Measurements from ENCODE around the gene SCARF2.
A peak's percentile ranks its signal among the peaks of the same experiment; 100 is the strongest.

Gene SCARF2

DNA sequence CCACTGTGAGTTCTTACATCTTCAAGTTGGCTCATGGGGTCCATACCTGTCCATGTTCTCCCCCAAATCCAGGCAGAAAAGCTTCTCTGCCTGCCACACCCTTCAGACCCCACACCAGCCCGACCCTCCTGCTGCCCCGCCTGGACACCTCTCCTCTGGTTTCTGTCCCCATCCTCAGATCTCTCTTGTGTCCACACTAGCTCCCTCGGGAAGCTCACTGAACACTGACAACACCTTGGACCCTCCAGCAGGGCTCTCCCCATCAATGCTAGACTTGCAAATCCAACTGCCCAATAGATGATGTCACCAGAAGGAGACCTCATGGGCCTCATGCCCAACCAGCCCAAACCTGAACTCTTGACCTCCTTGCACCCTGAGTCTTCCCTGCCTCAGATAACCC, 2.9 kb downstream of the SCARF2 start:
- peaks cover 43% of the 10 kb centered on the region for H3K27me3 Mint-ChIP-seq (ENCODE audit: low read depth)
- H3K27ac Mint-ChIP-seq: peak overlapping the region in 1 of 3 experiments; percentile 61
- H3K9me3 Mint-ChIP-seq: no peaks in the 10 kb centered on the region
- TF ChIP-seq, protein P1, sequence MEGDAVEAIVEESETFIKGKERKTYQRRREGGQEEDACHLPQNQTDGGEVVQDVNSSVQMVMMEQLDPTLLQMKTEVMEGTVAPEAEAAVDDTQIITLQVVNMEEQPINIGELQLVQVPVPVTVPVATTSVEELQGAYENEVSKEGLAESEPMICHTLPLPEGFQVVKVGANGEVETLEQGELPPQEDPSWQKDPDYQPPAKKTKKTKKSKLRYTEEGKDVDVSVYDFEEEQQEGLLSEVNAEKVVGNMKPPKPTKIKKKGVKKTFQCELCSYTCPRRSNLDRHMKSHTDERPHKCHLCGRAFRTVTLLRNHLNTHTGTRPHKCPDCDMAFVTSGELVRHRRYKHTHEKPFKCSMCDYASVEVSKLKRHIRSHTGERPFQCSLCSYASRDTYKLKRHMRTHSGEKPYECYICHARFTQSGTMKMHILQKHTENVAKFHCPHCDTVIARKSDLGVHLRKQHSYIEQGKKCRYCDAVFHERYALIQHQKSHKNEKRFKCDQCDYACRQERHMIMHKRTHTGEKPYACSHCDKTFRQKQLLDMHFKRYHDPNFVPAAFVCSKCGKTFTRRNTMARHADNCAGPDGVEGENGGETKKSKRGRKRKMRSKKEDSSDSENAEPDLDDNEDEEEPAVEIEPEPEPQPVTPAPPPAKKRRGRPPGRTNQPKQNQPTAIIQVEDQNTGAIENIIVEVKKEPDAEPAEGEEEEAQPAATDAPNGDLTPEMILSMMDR (IDR thresholded peaks at IDR 0.05; ENCODE audit: unreplicated experiment in 3 of 3): no peak
- H3K4me1 Mint-ChIP-seq: peaks cover 29% of the 10 kb centered on the region
- H3K4me3 Mint-ChIP-seq: peak overlapping the region; percentile 75 to 84 (median 84)
- H3K36me3 Mint-ChIP-seq (ENCODE audit: low read depth): peaks cover 17% of the 10 kb centered on the region

GRCh38 chr22:20434264-20434751, 3.3 kb downstream of the SCARF2 start:
- TF ChIP-seq, protein P1 (IDR thresholded peaks at IDR 0.05; ENCODE audit: unreplicated experiment in 3 of 3): no peak
- H3K36me3 Mint-ChIP-seq (ENCODE audit: low read depth): peaks cover 17% of the 10 kb centered on the region
- H3K27ac Mint-ChIP-seq: peak overlapping the region in 2 of 3 experiments; percentile 48 to 61
- peaks cover 25% of the 10 kb centered on the region for H3K4me1 Mint-ChIP-seq
- H3K9me3 Mint-ChIP-seq: no peaks in the 10 kb centered on the region
- peaks cover 43% of the 10 kb centered on the region for H3K27me3 Mint-ChIP-seq (ENCODE audit: low read depth)
- peak overlapping the region; percentile 81 to 85 (median 84) for H3K4me3 Mint-ChIP-seq

DNA sequence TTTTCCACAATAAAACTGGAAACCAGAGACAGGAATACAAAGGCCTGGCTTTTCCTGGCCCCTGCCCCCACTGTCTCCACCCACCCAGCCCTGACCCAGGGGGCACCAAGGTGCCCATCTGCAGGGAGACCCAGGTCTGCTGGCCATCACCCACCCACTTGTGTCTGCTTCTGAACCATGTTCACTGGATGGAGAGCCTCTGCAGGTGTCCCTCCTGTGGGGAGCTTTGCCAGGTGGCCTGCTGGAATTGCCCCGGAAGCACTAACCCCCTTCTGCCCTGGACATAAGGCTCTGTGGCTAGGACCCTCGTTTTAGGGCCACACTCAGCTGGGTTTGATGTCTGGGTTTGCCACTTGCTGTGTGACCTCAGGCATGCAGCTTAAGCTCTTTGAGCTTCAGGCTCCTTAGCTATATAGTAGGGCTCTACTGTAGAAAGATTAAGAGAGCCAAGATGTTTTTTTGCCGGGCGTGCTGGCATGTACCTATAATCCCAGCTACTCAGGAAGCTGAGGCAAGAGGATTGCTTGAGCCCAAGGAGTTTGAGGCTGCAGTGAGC, 3.9 kb downstream of the SCARF2 start:
- H3K27ac Mint-ChIP-seq: peak overlapping the region in 2 of 3 experiments; percentile 20 to 48
- H3K4me1 Mint-ChIP-seq: peaks cover 24% of the 10 kb centered on the region
- peaks cover 46% of the 10 kb centered on the region for H3K27me3 Mint-ChIP-seq (ENCODE audit: low read depth)
- TF ChIP-seq, protein P1 (IDR thresholded peaks at IDR 0.05; ENCODE audit: unreplicated experiment in 3 of 3): no peak
- H3K36me3 Mint-ChIP-seq (ENCODE audit: low read depth): peaks cover 21% of the 10 kb centered on the region
- no peaks in the 10 kb centered on the region for H3K9me3 Mint-ChIP-seq
- H3K4me3 Mint-ChIP-seq: peak overlapping the region; percentile 81 to 85 (median 84)

- peak overlapping the region; percentile 32 to 74 (median 41) for H3K4me3 Mint-ChIP-seq
- H3K9me3 Mint-ChIP-seq: no peaks in the 10 kb centered on the region
- H3K4me1 Mint-ChIP-seq: peaks cover 20% of the 10 kb centered on the region
- TF ChIP-seq, protein P1 (IDR thresholded peaks at IDR 0.05; ENCODE audit: unreplicated experiment in 3 of 3): no peak
- H3K27ac Mint-ChIP-seq: no peak overlapping the region
- H3K27me3 Mint-ChIP-seq (ENCODE audit: low read depth): peaks cover 49% of the 10 kb centered on the region
- peaks cover 24% of the 10 kb centered on the region for H3K36me3 Mint-ChIP-seq (ENCODE audit: low read depth)
These were observed 4.4 kb downstream of the SCARF2 start for GRCh38 chr22:20433191-20433590.

DNA sequence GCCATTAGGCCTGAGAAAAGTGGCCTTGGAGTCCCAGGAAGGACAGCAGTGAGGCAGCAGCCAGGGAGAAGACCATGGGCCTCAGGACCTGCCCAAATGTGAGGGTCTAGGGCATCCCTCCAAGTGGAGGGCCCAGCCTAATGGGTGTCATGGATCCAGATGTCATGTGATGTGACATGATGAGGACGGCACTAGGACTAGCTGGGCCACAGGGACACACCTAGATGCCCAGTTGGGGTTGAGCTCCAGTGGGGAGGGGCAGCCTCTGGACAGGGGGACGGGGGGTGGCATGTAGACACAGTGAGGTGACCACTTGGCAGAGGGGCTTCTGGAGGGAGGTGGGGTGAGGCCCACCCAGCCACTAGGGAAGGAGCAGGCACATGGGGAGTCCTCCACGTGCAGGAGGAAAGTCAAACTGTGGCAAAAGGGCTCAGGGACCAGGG, 5.4 kb downstream of the SCARF2 start:
- Mint-ChIP-seq H3K9me3 (no peaks in the 10 kb centered on the region), H3K27me3 (ENCODE audit: low read depth) (peaks cover 49% of the 10 kb centered on the region), H3K36me3 (ENCODE audit: low read depth) (peaks cover 30% of the 10 kb centered on the region), H3K27ac (no peak overlapping the region), H3K4me3 (peak overlapping the region; percentile 32 to 56 (median 41)), H3K4me1 (peaks cover 18% of the 10 kb centered on the region)
- TF ChIP-seq, protein P1 (IDR thresholded peaks at IDR 0.05; ENCODE audit: unreplicated experiment in 3 of 3): no peak
